Sciatic nerve (tissue), 2 donors: ENCODE results near the gene CD83. TPM values are rescaled to one million over a fixed set of nuclear protein-coding genes. Genes with fewer than 3 reads are reported as not detected.
"Not testable (repeated sequence)": the region's sequence is repeated elsewhere in the genome, so short reads cannot be mapped to it uniquely, and the experiment has no call there.

Experiments used
- ATAC-seq: fragments of 200-7000 bp; cut with Tn5 transposase; one replicate; pipeline ENCODE4 v1.9.1; 2020; ENCODE audit warnings: mild to moderate bottlenecking, moderate library complexity
- DNase-seq: peaks from one replicate; pipeline ENCODE4 v3.0.0-alpha.2; 2020; ENCODE audit warnings: low spot score
- intact Hi-C: fragments of 100-400 bp; cut with DNase I; formaldehyde crosslinking; loops from one replicate; pipeline ENCODE4 v1.14.2; 2022
- total RNA-seq: library from RNA; stranded (reverse); fragmentation: NEBNext Ultra II Directional; extraction: Animal tissue kit (Norgen Biotek cat#: 25700); gene quantifications from one replicate; pipeline ENCODE4 v1.2.1, GENCODE V29; 2021
- donor health status: DM: no; HTN: no; CAD: no.
- donor health status: DM: no; HTN: no; CAD: no.

CD83 gene
- total RNA-seq = 22.3 TPM

- DNase-seq = peak; percentile 76
- peak; percentile 84 for ATAC-seq
- intact Hi-C loops = no loop called here
Measured at GRCh38 chr6:14117158-14118090, at the start of gene CD83. Gene CD83, plus strand, starts transcription at chr6:14117772. Its CDS starts 40 bp downstream, at chr6:14117812.

GRCh38 chr6:14068133-14068532 is 49.4 kb upstream of the CD83 start:
- ATAC-seq (no peak), DNase-seq (no peak)
- intact Hi-C loops = no loop called here

DNA sequence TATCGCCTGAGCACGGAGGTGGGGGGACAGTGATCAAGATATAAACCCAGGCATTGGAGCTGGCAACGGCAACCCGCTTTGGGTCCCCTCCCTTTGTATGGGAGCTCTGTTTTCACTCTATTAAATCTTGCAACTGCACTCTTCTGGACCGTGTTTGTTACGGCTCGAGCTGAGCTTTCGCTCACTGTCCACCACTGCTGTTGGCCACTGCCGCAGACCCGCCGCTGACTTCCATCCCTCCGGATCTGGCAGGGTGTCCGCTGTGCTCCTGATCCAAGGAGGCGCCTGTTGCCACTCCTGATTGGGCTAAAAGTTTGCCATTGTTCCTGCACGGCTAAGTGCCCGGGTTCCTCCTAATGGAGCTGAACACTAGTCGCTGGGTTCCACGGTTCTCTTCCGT is 48.9 kb upstream of the CD83 start:
- no peak for ATAC-seq
- intact Hi-C loops = no loop called here
- no peak for DNase-seq

- DNase-seq (no peak), ATAC-seq (peak; percentile 70)
- intact Hi-C loops = no loop called here
Measured at GRCh38 chr6:14070457-14070856, 47.1 kb upstream of the CD83 start.

DNA sequence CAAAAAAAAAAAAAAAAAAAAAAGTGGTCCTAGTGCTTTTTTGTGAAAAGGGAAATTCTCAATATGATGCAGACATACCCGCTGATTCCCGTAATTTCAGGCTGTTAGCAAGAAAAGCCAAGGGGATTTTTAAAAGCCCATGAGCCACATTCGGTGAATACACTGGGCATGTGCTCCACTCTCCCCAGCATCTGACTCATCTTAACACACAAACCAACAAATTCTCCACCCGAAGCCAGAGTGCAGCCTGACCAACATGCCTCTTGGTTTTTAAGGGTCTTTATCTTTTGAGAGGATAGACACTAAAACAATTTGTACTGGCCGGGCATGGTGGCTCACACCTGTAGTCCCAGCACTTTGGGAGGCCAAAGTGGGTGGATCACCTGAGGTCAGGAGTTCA is 45.5 kb upstream of the CD83 start:
- DNase-seq (no peak), ATAC-seq (no peak)
- intact Hi-C loops = no loop called here

DNA sequence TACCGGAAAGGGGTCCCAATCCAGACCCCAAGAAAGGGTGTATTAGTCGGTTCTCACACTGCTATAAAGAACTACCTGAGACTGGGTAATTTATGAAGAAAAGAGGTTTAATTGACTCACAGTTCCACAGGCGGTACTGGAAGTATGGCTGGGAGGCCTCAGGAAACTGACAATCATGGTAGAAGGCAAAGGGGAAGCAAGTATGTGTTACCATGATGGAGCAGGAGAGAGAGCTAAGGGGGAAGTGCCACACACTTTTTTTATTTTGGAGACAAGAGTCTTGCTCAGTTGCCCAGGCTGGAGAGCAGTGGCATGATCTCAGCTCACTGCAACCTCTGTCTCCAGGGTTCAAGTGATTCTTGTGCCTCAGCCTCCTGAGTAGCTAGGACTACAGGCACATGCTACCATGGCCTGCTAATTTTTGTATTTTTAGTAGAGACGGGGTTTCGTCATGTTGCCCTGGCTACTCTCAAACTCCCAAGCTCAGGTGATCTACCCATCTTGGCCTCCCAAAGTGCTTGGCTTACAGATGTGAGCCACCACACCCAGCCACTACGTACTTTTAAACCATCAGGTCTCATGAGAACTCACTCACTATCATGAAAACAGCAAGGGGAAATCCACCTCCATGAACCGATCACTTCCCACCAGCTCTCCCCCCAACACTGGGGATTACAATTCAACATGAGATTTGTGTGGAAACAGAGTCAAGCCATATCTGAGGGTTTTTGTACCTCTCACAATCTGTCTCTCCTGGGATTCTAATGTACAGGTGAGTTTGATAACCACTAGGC is 43.8 kb upstream of the CD83 start:
- not testable (repeated sequence) for ATAC-seq

DNA sequence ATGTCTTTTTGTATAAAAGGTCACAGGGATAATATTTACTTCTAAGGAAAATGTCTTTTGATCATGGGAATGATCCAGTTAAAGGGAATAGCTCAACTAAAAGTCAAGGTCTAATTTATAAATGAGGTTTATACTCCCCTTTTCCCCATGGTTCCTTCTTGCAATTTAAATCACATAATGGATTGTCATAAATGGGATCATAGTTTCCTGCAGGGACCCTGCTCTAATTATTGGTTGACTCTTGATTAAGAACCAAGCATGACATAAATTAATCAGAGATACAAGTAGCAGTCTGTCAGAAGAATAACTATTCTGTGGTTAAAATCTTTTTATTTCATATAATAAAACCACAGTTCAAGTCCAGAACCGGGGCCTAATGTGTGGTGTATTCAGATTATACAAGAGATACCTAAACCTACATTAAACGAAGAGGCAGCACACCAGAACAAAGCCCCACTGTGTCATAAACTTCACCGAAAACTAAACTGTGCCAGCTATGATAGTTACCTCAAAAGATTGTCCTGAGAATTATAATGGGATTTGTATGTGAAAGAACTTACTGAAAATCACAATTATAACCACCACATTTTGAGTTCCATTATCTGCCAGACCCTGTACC is 43.0 kb upstream of the CD83 start:
- intact Hi-C loops = no loop called here
- peak; percentile 21 for ATAC-seq
- DNase-seq = no peak

More for the DNA sequence above, 43.8 kb upstream of the CD83 start:
- intact Hi-C loops, DNase-seq: not testable (repeated sequence)

GRCh38 chr6:14075095-14075503 is 42.5 kb upstream of the CD83 start:
- DNase-seq = no peak
- ATAC-seq = peak; percentile 71
- intact Hi-C loops = no loop called here

DNA sequence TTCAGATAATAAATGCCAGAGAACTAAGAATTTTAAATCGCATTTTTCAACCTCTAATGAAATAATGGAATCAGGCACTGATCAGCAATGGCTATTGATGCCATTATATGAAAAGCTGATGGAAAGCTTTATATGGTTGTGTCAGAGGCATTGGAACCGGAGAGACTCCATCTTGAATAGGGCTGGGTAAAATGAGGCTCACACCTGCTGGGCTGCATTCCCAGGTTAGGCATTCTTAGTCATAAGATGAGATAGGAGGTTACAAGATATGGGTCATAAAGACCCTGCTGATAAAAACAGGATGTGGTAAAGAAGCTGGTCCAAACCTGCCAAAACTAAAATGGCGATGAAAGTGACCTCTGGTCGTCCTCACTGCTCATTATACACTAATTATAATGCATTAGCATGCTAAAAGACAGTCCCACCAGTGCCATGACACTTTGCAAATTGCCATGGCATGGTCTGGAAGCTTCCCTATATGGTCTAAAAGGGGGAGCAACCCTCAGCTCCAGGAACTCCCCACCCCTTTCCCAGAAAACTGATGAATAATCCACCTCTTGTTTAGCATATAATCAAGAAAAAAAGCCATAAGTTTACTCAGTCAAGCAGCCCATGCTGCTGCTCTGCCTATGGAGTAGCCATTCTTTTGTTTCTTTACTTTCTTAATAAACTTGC is 40.2 kb upstream of the CD83 start:
- ATAC-seq (no peak), DNase-seq (no peak)
- intact Hi-C loops = no loop called here

DNA sequence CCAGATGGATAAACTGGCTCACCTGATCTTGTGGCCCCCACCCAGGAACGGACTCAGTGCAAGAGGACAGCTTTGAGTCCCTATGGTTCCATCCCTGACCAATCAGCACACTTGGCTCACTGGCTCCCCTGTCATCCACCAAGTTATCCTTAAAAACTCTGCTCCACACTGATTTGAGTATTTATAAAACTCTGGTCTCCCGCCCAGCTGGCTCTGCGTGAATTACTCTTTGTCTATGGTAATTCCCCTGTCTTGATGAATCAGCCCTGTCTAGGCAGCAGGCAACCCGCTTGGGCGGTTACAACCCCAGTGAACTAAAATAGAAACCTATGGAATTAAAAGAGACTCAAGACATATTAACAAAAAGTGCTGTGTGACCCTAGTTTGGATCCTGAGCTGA is 38.1 kb upstream of the CD83 start:
- ATAC-seq (peak; percentile 87), DNase-seq (no peak)
- intact Hi-C loops = no loop called here

GRCh38 chr6:14079971-14080370 is 37.6 kb upstream of the CD83 start:
- ATAC-seq = no peak

DNA sequence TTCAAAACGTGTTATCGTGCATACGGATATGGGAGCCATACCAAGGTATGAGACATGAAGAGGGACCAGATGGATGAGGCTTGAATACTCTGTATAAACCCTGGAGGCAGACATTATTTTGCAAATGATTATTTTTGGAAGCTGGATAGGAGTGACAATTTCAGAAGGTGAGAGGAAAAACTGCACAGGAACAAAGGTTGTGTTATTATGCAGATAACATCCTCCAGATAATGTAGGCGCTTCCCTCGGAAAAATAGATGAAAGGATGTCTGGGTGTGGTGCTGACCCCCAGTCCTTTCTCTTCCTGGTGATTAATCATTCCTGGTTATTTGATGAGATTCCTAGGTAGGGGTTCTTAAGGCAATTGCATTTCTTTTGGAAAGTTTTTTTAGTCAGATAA is 36.4 kb upstream of the CD83 start:
- DNase-seq (no peak), ATAC-seq (no peak)
- intact Hi-C loops = no loop called here

More at GRCh38 chr6:14079971-14080370, 37.6 kb upstream of the CD83 start:
- intact Hi-C loops = no loop called here
- DNase-seq = no peak

DNA sequence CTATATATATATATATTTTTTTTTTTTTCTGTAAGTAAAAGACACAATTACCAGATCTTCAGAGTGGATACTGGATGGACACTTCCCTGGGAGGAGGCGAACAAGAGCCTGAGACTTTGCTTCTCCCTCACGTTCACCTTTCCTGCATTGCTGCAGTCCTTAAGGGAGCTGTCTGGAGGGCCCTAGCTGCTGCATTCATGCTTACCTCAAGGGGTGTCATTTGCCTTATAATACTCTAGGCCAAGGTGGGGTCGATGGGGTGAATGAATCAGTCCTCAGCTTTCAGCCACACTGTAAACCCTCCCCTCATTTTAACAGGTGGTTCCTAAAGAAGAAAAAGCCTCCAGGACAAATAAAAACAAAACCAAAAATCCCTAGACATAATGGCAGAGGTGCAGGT is 34.8 kb upstream of the CD83 start:
- no peak for ATAC-seq
- intact Hi-C loops = no loop called here
- no peak for DNase-seq

DNA sequence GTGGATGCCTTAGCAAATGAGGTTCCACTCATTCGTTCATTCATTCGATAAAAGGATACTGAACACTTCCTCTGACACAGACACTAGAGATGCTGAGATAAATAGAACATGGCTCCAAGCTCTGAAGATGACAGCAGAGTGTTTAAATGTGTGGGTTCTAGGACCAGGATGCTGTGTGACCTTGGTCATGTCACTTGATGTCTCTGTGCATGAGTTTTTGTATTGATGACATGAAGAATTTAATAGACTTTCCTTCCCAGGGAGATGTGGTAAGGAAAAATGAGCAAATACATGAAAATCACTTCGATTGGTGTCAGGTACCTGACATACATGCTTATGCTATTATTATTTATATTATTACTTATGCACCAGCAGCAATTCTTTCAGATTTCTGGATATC is 34.3 kb upstream of the CD83 start:
- ATAC-seq (no peak), DNase-seq (no peak)
- intact Hi-C loops = no loop called here

DNA sequence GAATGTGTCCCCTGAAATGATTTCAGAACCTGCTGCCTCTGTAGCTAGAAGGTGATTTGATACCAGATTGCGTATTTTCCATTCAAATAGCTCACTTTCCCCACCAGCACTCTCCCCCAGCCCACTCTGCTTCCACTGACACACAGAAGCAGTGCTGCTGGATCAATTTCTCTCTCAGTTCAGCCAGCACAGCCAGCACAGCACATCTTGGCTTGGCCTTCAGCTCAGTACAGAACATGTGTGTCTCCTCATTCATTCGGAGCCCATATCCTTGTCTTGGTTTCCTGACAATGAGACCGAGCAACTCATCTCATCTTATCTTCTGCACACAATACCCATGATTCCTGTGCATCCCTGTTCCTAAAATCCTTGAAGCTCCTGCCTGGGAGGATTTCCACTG is 33.8 kb upstream of the CD83 start:
- no peak for DNase-seq
- no peak for ATAC-seq
- intact Hi-C loops = no loop called here

- no peak for DNase-seq
- no peak for ATAC-seq
- intact Hi-C loops = no loop called here
Measured at GRCh38 chr6:14084388-14084787, 33.2 kb upstream of the CD83 start.

GRCh38 chr6:14085176-14085787 is 32.3 kb upstream of the CD83 start:
- intact Hi-C loops = no loop called here
- ATAC-seq = no peak
- DNase-seq = no peak

GRCh38 chr6:14086701-14087100 is 30.9 kb upstream of the CD83 start:
- no peak for DNase-seq
- intact Hi-C loops = no loop called here
- ATAC-seq = no peak
